Tibial nerve (tissue), 4 donors: ENCODE results near the gene HYPK. TPM values are rescaled to one million over a fixed set of nuclear protein-coding genes. Genes with fewer than 3 reads are reported as not detected.
"Not testable (repeated sequence)": the region's sequence is repeated elsewhere in the genome, so short reads cannot be mapped to it uniquely, and the experiment has no call there.

ENCODE experiments used
- DNase-seq, 2 donors: peaks; one replicate each; pipeline ENCODE4 v3.0.0-alpha.2; 2019; ENCODE audit warnings: low spot score in 2 of 2
- H3K27ac ChIP-seq, 4 donors: fragments of 200-600 bp; sonication (generic) in 3 of 4; one replicate each; pipeline ENCODE4 v1.5.1; 2017 to 2019; ENCODE audit warnings: mild to moderate bottlenecking in 1 of 4
- H3K27me3 ChIP-seq, 2 donors: fragments of 200-600 bp; sonication (generic) in 1 of 2; one replicate each; pipeline versions ENCODE4 v1.5.1 to v1.6.0; 2017 to 2019
- H3K36me3 ChIP-seq, 3 donors: fragments of 200-600 bp; sonication (generic); one replicate each; pipeline ENCODE4 v1.5.1; 2018 to 2019
- H3K4me1 ChIP-seq, 4 donors: fragments of 200-600 bp; sonication (generic) in 3 of 4; one replicate each; pipeline ENCODE4 v1.5.1; 2017 to 2019
- H3K4me3 ChIP-seq, 4 donors: fragments of 200-600 bp; sonication (generic) in 3 of 4; one replicate each; pipeline ENCODE4 v1.5.1; 2017 to 2019; ENCODE audit warnings: mild to moderate bottlenecking in 1 of 4, moderate library complexity in 1 of 4
- H3K9me3 ChIP-seq, 4 donors: fragments of 200-600 bp; sonication (generic) in 3 of 4; one replicate each; pipeline ENCODE4 v1.5.1; 2017 to 2019
- EP300 ChIP-seq, 2 donors: sonication (generic); formaldehyde crosslinking; IDR thresholded peaks; one replicate each; pipeline ENCODE4 v1.6.1; 2017; ENCODE audit warnings: antibody characterized with exemption in 2 of 2, mild to moderate bottlenecking in 1 of 2
- POLR2A ChIP-seq, 2 donors: fragments of 450-650 bp; IDR thresholded peaks; one replicate each; pipeline ENCODE4 v1.6.1; 2017; ENCODE audit warnings: antibody characterized with exemption in 2 of 2, mild to moderate bottlenecking in 2 of 2, moderate library complexity in 2 of 2
- WGBS, 2 donors: methylation state at CpG; one replicate each; pipeline ENCODE4 v1.1.5; 2018; 5-methylcytosine and 5-hydroxymethylcytosine counted together
- total RNA-seq, 4 donors: library from RNA; depleted of rRNA; stranded (reverse); fragments of >200 nt; gene quantifications; one replicate each; pipeline ENCODE4 v1.1.0, GENCODE V29; 2016
- TF ChIP-seq, protein P1 (sequence below), 5 experiments: fragments of 200-600 bp in 3 of 5; fragments of 450-650 bp in 2 of 5; sonication (generic) in 3 of 5; IDR thresholded peaks; one replicate each; pipeline ENCODE4 v1.5.1; 2016 to 2019; ENCODE audit warnings: antibody characterized with exemption in 5 of 5, mild to moderate bottlenecking in 3 of 5, moderate library complexity in 2 of 5

The HYPK gene
- total RNA-seq, 4 donors from 2014 or later = 7.5 to 27.6 (median 12.1) TPM

DNA sequence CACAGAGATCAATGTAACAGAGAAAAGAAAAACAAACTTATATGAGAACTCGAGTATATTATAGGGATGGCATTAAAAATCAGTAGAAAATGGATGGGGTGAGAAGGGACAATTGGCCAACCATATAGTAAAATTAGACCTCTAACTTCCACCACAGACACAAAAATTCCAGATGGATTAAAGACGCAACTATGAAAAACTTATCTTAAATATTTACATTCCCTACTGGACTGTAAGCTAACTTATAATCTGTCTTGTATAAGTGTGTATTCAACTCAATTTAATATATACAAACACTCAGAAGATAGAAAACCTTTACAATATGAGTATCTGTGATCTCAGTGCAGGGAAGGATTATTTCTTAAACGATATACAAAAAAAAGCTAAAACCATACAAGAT lies 21.1 kb downstream of the HYPK start:
- no peaks in the 10 kb centered on the region for H3K9me3 ChIP-seq
- no peaks in the 10 kb centered on the region for H3K27me3 ChIP-seq
- no peak for DNase-seq
- peaks cover 0 to 19% (median 0%) of the 10 kb centered on the region in 3 donors for H3K36me3 ChIP-seq
- 73 to 79% methylated on average over 3 of the region's 3 CpGs for WGBS, 2 donors
- peaks cover 0 to 52% (median 22%) of the 10 kb centered on the region in 4 donors for H3K4me1 ChIP-seq
- no peak for TF ChIP-seq POLR2A (IDR thresholded peaks at IDR 0.05)
- TF ChIP-seq, protein P1, sequence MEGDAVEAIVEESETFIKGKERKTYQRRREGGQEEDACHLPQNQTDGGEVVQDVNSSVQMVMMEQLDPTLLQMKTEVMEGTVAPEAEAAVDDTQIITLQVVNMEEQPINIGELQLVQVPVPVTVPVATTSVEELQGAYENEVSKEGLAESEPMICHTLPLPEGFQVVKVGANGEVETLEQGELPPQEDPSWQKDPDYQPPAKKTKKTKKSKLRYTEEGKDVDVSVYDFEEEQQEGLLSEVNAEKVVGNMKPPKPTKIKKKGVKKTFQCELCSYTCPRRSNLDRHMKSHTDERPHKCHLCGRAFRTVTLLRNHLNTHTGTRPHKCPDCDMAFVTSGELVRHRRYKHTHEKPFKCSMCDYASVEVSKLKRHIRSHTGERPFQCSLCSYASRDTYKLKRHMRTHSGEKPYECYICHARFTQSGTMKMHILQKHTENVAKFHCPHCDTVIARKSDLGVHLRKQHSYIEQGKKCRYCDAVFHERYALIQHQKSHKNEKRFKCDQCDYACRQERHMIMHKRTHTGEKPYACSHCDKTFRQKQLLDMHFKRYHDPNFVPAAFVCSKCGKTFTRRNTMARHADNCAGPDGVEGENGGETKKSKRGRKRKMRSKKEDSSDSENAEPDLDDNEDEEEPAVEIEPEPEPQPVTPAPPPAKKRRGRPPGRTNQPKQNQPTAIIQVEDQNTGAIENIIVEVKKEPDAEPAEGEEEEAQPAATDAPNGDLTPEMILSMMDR (IDR thresholded peaks at IDR 0.05) = no peak
- no peak for TF ChIP-seq EP300 (IDR thresholded peaks at IDR 0.05)
- H3K27ac ChIP-seq = no peak overlapping the region
- H3K4me3 ChIP-seq = no peak overlapping the region

DNA sequence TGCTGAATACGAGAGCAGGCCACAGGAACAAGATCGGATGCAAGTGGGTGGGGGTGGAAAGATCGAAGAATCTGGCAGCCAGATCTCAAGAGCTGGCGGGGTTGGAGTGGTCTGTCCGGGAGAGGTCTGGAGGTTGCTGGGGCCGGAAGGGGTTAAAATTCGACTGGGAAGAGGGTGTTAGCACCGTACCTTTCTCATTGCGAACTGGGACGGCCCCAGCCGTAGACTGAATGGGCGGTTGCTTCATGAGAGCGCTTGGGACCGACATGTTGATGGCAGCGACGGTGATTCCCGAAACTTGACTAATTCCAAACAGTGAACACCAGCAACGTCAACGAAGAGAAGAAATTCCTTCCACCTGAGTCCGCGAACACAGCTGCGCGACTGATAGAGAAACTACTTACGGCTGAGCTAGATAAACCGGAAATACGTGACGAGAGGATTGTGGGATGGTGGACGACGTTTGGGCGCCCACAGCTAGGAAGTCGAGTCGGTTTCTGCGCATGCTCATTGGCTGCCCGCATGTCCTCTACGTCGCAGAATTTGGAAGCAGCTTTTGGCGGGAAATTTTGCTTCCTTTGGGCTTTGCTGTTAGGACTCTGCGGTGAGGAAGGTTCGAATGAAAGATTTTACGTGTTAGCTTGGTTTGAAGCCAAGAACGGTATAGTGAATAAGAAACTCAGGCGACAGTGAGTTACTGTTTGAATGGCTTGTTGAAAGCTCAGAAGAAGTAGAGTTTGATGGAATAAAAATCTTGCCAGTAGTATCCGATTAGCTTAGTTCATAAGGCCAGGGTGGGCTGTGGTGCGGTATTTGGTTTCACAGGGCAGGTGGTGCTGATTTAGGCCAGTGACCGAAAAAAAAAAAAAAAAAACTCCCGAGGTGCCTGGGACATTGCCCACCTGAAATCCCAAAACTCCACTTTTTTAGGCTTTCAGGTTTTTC lies 24.2 kb downstream of the HYPK start, which contains the start of gene MFAP1:
Gene MFAP1 (minus strand): TSS at position 389 of the 945 bp plus-strand sequence. CDS start 121 bp downstream, at position 268.
- Histone ChIP-seq H3K27me3 (no peaks in the 10 kb centered on the region), H3K4me3 (peak within 1 kb of the TSS; percentile 54 to 88 (median 74)), H3K4me1 (peaks cover 0 to 60% (median 32%) of the 10 kb centered on the region in 4 donors), H3K36me3 (peaks cover 0 to 11% (median 0%) of the 10 kb centered on the region in 3 donors), H3K9me3 (no peaks in the 10 kb centered on the region), H3K27ac (peak within 1 kb of the TSS; percentile 65 to 95 (median 90))
- DNase-seq = peak; percentile 83 to 91
- WGBS, 2 donors = 9% methylated on average over 46 of the region's 46 CpGs
- TF ChIP-seq, protein P1 (IDR thresholded peaks at IDR 0.05) = peak in 1 of 5 experiments; percentile 43
- TF ChIP-seq POLR2A (IDR thresholded peaks at IDR 0.05) (peak; percentile 71 to 76), EP300 (IDR thresholded peaks at IDR 0.05) (peak; percentile 97 to 98)

DNA sequence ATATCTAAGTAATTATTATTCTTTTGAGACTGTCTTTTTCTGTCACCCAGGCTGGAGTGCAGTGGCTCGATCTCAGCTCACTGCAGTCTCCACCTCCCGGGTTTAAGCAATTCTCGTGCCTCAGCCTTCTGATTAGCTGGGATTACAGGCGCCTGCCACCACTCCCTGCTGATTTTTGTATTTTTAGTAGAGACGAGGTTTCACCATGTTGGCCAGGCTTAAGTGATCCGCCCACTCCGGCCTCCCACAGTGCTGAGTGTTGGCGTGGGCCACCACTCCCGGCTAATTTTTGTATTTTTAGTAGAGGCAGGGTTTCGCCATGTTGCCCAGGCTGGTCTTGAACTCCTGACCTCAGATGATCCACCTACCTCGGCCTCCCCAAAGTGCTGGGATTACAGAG lies 24.9 kb downstream of the HYPK start:
- 92 to 97% methylated on average over 11 of the region's 11 CpGs for WGBS, 2 donors
- not testable (repeated sequence) for H3K4me3 ChIP-seq, H3K36me3 ChIP-seq, DNase-seq, H3K27ac ChIP-seq, H3K9me3 ChIP-seq, H3K27me3 ChIP-seq
- peaks cover 0 to 58% (median 32%) of the 10 kb centered on the region in 4 donors for H3K4me1 ChIP-seq

DNA sequence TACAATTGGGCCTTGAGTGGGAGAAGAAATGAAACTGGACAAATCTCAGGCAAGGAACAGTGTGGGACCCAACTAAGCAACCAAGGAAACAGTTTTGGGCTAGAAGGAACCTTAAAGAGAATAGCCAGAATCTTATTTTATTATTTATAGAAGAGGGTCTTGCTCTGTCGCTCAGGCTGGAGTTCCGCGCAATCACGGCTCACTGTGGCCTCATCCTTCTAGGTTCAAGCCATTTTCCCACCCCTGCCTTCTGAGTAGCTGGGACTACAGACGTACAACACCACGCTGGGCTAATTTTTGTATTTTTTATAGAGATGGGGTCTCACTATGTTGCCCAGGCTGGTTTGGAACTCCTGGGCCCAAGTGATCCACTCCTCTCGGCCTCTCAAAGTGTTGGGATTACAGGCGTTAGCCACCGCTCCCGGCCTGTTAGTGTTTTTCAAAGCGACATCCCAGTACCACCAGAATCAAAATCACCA lies 25.7 kb downstream of the HYPK start:
- DNase-seq = no peak
- Histone ChIP-seq H3K36me3 (no peaks in the 10 kb centered on the region), H3K4me1 (peaks cover 0 to 54% (median 30%) of the 10 kb centered on the region in 4 donors), H3K9me3 (no peaks in the 10 kb centered on the region), H3K27me3 (no peaks in the 10 kb centered on the region), H3K27ac (peak overlapping the region in 2 of 4 donors; percentile 72 to 78), H3K4me3 (peak overlapping the region; percentile 30 to 59 (median 49))
- TF ChIP-seq, protein P1 (IDR thresholded peaks at IDR 0.05) = no peak
- TF ChIP-seq POLR2A (IDR thresholded peaks at IDR 0.05) (no peak), EP300 (IDR thresholded peaks at IDR 0.05) (no peak)
- WGBS, 2 donors = 92 to 99% methylated on average over 11 of the region's 11 CpGs

DNA sequence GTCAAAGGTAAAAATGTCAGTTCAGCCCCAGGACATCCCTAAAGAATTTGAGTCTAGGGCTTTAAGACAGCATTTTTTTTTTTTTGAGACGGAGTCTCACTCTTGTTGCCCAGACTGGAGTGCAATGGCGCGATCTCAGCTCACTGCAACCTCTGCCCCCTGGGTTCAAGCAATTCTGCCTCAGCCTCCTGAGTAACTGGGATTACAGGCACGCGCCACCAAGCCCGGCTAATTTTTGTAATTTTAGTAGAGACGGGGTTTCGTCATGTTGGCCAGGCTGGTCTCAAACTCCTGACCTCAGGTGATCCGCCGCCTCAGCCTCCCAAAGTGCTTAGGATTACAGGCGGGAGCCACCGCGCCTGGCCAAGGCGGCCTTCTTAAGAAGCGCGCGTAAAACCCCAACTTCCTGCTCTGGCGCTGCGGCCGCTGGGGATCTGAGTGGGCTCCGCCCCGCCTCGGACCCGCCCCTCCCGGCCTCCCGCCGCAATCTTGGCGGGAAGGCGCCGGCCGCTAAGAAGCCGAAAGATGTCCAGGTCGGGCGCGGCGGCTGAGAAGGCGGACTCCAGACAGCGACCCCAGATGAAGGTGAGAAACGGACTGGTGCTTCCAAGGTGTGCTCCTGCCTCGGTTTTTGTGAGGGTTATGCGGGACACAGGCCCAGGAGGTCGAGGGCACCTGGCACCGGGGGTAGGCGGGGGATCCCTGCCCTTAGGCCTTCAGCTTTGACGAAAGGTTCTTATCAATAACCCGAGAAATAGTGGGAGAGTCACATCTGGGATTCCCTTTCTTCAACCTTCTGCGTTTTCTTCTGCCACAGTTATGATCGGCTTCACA lies 26.3 kb downstream of the HYPK start, which contains the start of gene WDR76:
Gene WDR76 (plus strand): TSS at position 495 of the 834 bp plus-strand sequence. CDS start 31 bp downstream, at position 526.
- H3K27me3 ChIP-seq = no peaks in the 10 kb centered on the region

More for the DNA sequence above, 26.3 kb downstream of the HYPK start, which contains the start of gene WDR76:
- Histone ChIP-seq H3K27ac (peak within 1 kb of the TSS in 3 of 4 donors; percentile 72 to 83 (median 78)), H3K36me3 (peaks cover 0 to 5% (median 0%) of the 10 kb centered on the region in 3 donors), H3K4me3 (peak within 1 kb of the TSS; percentile 30 to 59 (median 49)), H3K9me3 (no peaks in the 10 kb centered on the region), H3K4me1 (peaks cover 0 to 52% (median 27%) of the 10 kb centered on the region in 4 donors)
- WGBS, 2 donors = 3 to 11% methylated on average over 20 to 39 of the region's 48 CpGs
- TF ChIP-seq POLR2A (IDR thresholded peaks at IDR 0.05) = peak in 1 of 2 donors; percentile 41
- peak in 1 of 2 donors; percentile 53 for TF ChIP-seq EP300 (IDR thresholded peaks at IDR 0.05)
- TF ChIP-seq, protein P1 (IDR thresholded peaks at IDR 0.05) = no peak
- peak; percentile 67 to 74 for DNase-seq
